HPDE6-E6E7 (cell line): Measurements from ENCODE around the gene TSHZ1.

Experiments
- DNase-seq: peaks from one replicate; pipeline ENCODE4 v3.0.0; 2011; ENCODE audit warnings: missing footprints; ENCODE audit errors: extremely low spot score

TSHZ1 gene, protein sequence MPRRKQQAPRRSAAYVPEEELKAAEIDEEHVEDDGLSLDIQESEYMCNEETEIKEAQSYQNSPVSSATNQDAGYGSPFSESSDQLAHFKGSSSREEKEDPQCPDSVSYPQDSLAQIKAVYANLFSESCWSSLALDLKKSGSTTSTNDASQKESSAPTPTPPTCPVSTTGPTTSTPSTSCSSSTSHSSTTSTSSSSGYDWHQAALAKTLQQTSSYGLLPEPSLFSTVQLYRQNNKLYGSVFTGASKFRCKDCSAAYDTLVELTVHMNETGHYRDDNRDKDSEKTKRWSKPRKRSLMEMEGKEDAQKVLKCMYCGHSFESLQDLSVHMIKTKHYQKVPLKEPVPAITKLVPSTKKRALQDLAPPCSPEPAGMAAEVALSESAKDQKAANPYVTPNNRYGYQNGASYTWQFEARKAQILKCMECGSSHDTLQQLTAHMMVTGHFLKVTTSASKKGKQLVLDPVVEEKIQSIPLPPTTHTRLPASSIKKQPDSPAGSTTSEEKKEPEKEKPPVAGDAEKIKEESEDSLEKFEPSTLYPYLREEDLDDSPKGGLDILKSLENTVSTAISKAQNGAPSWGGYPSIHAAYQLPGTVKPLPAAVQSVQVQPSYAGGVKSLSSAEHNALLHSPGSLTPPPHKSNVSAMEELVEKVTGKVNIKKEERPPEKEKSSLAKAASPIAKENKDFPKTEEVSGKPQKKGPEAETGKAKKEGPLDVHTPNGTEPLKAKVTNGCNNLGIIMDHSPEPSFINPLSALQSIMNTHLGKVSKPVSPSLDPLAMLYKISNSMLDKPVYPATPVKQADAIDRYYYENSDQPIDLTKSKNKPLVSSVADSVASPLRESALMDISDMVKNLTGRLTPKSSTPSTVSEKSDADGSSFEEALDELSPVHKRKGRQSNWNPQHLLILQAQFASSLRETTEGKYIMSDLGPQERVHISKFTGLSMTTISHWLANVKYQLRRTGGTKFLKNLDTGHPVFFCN (N-terminal part only)

GRCh38 chr18:75210274-75211001 lies at the start of gene TSHZ1:
TSHZ1 (plus strand) TSS chr18:75210797; CDS start chr18:75211877, 1,080 bp downstream.
- peak; percentile 71 for DNase-seq

DNA sequence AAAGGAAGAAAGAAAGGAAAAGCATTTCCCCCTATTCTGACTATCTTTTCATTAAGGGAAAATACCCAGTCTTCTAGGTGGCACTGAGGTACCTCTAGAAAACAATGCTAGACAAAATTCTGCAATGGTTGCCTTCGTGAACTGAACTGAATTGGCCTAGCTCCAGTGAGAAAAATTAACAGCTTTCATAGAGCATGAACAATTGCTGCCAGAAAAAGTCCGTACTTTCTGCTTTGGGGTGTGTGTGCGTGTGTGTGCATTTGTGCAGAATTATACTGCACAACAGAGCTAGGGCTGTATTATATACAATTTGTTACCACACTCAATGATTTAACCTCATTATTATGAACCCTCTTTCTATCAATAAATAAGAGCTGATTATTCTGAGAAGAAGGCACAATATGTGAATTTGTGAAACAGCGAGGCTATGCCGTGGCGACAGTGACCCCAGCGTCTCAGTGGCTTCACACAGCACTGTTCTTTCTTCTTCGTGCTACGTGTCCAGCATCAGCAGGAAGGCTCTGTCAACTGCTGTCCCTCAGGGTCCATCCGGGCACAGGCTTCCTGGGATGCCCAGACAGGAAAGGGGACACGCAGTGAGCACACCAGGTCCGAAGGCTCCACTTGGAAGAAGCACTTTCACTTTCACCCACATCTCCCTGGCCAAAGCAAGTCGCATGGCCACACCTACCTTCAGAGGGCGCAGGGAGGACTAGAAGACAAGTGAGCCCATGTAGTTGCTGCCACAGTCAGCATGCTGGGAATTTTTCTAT lies 49.2 kb upstream of the TSHZ1 start:
- no peak for DNase-seq

GRCh38 chr18:75162467-75162866 lies 48.1 kb upstream of the TSHZ1 start:
- no peak for DNase-seq

GRCh38 chr18:75162978-75163377 lies 47.6 kb upstream of the TSHZ1 start:
- no peak for DNase-seq

- DNase-seq = no peak
Observed at GRCh38 chr18:75163736-75164135, 46.9 kb upstream of the TSHZ1 start.

- DNase-seq = no peak
Observed at GRCh38 chr18:75164479-75164878, 46.1 kb upstream of the TSHZ1 start.

- no peak for DNase-seq
Observed at GRCh38 chr18:75165926-75166325, 44.7 kb upstream of the TSHZ1 start.

- DNase-seq = no peak
Observed at GRCh38 chr18:75167137-75167536, 43.5 kb upstream of the TSHZ1 start.

DNA sequence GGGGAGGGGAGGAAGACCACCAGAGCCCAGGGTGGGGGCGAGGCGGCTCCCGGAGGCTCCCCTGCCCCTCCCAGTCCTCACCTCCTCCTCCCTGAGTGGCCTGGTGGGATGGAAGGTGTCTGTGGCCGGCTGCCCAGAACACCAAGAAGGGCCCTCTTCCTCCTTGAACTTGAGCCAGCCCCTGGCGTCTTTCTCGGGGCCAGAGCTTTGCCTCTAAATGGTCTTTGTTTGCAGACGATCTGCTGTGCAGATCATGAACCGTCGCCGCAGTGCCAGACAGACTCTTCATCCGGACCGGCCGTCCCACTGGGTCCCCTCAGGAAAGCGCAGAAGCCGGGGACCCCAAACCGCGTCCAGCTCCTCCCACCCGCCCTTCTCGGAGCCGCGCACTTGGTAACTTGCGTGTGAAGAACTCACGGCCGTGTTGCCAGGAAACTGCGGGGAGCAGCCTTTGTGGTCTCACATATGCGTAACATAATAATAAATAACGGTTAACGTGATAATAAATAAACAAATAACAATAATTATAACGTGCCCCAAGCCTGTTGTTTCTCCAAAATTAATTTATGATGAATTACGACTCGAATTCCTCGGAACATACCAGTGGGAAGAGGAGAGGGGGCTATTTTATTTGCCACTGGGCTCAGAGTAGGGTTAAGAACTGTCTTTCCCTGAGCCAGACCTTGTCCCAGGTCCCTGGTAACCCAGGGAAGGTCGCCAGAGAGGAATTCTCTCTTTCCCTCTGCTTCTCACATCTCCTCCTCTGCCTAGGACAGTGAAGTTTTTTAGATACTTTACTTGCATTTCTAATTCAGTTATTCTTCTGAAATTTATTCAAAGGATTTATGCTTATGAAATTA lies 42.6 kb upstream of the TSHZ1 start:
- no peak for DNase-seq

- DNase-seq = no peak
Observed at GRCh38 chr18:75168619-75169018, 42.0 kb upstream of the TSHZ1 start.

DNA sequence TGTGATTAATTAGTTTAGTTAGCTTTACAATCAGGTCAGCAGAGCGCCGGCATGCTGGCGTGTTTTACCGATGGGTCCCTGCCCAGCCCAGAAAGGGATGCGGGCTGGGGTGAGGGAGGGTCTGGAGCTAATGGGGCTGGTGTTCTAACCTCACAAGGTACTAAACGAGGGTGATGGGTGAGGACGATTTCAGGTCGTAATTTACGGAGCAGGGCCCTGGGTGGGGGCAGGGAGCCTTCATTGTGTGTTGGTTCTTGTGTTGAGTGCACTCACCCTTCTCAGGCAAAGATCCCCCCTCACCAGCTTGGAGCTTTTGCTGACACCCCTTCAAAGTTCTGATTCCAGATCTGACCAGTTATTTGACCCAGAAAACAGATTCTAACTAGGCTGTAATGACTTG lies 41.2 kb upstream of the TSHZ1 start:
- no peak for DNase-seq

GRCh38 chr18:75170022-75170789 lies 40.4 kb upstream of the TSHZ1 start:
- DNase-seq = no peak

- no peak for DNase-seq
Observed at GRCh38 chr18:75170916-75171315, 39.7 kb upstream of the TSHZ1 start.

- no peak for DNase-seq
Observed at GRCh38 chr18:75172299-75173124, 38.1 kb upstream of the TSHZ1 start.

DNA sequence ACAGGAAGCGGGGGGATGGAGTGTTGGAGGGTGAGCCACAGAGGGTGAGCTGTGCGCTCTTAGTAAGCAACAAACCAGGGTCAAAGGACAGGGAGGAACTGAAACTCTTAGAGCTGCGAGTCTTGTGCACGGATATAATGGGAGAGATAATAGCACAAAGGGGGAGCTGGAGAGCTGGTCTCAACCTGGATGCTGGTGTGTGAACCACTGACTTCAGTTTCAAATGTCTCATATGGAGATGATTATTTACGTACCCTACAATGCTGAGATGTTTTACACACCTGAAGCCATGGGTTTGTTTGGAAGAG lies 37.5 kb upstream of the TSHZ1 start:
- DNase-seq = no peak

- no peak for DNase-seq
Observed at GRCh38 chr18:75173738-75174137, 36.9 kb upstream of the TSHZ1 start.

DNA sequence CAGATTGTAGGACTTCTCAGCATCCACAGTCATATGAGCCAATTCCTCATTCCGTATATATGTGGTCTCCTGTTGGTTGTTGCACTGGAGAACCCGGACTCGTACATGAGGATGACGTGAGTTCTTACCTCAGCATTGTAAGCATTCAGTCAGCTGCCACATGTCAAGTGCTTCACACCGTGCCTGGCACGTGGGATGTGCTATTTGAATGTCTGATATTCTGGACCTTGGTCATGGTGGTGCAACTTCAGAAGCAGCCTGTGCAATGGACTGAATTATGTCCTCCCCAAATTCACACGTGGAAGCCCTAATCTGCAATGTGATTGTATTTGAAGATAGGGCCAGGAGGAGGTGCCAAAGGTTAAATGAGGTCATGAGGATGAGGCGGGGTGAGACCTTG lies 33.7 kb upstream of the TSHZ1 start:
- DNase-seq = no peak

GRCh38 chr18:75178376-75178775 lies 32.2 kb upstream of the TSHZ1 start:
- no peak for DNase-seq
